NCI-H2196 (cell line): ENCODE data around the gene ASIC2.
"Not testable (repeated sequence)": the region's sequence is repeated elsewhere in the genome, so short reads cannot be mapped to it uniquely, and the experiment has no call there.

ENCODE experiments used
- DNase-seq: peaks from one replicate; lab custom pipeline; 2025; ENCODE audit not compliant: unreplicated experiment; lab: John Stamatoyannopoulos, UW

ASIC2 gene

DNA sequence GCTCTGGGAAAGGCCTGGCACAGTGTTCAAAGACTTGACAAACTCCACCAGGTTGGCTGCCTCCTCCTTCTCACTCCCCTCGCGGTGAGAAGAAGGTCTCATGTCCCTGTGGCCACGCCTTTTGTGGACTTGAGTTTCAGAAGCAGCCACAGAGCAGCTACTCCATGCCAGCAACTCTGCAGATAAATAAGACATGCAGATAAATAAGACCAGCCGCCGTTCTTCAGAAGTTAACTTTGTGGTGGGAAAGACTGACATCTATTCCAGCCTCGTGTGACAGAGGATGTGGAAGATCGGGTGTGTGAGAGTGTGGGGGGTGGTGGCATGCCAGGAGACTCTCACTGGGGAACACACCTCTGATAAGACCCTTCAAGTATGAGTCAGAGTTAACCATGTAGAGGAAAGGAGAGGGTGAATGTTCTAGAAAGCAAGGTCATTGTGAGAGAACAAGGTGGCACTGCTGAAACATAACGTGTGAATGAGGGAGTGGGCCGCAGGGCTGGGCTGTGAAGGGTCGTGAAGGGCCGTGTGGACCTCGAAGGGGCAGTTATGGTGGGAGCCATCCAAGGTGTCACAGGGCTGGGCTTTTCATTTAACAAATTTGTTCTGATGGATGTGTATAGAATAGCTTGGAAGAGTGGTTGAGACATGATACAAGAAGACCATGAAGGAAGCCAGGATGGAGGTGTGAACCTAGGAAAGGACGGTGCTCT, 300.6 kb downstream of the ASIC2 start:
- no peak for DNase-seq

DNA sequence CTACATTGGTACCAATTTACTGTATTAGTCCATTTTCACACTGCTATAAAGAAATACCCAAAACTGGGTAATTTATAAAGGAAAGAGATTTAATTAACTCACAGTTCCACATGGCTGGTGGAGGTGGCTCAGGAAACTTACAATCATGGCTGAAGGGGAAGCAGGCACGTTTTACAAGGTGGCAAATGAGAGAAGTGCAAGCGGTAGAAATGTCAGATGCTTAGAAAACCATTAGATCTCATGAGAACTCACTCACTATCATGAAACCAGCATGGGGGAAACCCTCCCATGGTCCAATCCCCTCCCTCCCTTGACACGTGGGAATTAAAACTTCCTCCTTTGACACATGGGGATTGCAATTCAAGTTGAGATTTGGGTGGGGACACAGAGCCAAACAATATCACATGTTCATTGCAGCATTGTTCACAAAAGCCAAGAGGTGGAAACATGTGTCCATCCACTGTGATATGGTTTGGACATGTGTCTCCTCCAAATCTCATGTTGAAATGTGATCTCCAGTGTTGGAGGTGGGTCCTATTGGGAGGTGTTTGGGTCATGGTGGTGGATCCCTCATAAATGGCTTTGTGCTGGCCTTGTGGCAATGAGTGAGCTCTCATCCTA, 304.5 kb downstream of the ASIC2 start:
- no peak for DNase-seq

DNA sequence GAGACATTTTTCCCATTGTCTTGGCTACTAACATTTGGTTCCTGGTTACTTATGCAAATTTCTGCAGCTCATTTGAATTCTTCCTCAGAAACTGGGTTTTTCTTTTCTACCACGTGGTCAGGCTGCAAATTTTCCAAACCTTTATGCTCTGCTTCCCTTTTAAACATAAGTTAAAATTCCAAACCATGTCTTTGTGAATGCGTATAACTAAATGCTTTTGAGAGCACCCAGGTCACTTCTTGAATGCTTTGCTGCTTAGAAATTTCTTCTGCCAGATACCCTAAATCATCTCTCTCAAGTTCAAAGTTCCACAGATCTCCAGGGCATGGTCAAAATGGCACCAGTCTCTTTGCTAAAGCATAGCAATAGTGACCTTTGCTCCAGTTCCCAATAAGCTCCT, 305.2 kb downstream of the ASIC2 start:
- DNase-seq, result not testable (repeated sequence)

DNA sequence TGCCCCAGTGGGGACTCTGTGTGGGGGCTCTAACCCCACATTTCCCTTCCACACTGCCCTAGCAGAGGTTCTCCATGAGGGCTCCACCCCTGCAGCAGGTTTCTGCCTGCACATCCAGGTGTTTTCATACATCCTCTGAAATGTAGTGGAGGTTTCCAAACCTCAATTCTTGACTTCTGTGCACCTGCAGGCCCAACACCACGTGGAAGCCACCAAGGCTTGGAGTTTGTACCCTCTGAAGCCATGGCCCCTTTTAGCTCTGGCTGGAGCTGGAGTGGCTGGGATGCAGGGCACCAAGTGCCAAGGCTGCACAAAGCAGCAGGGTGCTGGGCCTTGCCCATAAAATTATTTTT, 305.7 kb downstream of the ASIC2 start:
- not testable (repeated sequence) for DNase-seq

DNA sequence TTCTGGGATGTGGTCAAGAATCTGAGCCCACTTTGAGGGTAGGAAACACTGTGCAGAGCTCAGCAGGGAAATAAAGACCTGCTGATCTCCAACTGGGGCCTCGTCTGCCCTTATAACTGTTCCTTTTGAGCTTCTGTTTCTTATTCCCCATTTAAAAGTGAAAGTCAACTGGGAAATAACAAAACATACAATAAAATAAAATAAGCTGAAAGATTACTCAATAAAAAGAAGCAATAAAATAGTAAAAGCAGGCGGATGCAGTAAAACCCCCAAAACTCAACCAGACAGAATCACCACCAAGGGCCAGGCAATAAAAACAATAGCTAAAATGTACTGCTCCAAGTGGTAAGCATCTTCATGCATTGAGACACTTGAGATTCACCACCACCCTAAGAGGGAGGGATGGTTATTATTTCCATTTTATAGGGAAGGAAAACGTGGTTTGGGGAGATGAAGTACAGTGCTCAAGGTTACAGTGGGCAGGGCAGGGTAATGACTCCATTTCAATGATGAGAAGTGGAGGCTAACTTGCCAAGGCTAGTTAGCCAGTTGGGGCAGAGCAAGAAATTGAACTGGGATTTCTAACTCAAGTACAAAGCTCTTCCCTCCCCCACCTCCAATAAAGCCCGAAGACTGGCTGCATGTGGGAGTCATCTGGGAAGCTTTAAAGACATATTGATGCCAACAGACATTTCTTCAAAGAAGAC, 307.9 kb downstream of the ASIC2 start:
- DNase-seq, result no peak

DNA sequence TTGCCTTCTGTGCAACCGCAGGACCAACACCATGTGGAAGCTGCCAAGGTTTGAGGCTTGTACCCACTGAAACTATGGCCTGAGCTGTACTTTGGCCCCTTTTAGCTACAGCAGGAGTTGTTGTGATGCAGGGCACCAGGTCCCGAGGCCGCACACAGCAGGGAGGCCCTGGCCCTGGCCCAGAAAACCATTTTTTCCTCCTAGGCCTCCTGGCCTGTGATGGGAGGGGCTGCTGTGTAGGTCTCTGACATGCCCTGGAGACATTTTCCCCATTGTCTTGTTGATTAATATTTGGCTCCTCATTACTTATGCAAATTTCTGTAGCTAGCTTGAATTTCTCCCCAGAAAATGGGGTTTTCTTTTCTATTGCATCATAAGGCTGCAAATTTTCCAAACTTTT, 311.5 kb downstream of the ASIC2 start:
- DNase-seq, result not testable (repeated sequence)

DNA sequence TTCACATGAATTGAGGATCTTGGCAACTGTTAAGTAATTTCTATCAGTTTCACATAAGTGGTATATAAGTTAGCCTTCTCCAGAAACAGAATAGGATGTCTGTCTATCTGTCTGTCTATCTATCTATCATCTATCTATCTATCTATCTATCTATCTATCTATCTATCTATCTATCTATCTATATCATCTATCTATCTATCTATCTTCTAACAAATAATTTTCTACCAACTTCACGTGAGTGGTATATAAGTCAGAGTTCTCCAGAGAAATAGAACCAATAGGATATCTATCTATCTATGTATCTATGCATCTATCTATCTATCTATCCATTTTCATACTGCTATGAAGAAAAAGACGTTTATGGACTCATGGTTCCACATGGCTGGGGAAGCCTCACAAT, 312.9 kb downstream of the ASIC2 start:
- no peak for DNase-seq

DNA sequence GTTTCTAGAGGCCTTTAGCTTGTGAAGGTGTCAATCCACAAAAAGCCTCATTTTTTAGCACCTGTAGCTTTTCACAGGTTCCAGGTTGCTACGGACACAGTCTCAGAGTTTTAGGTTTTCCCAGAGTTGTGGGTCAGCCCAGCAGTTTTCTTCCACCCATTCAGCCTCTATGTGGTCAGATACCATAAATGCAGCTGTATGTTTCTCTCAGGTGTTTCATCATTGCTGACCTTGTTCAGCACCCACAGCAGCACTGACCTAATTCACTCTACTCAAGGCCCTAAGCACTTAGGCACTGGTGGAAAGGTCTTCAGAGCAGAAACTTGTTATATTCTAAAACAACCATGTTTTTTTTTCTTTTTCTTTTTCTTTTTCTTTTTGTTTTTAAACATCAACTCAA, 316.5 kb downstream of the ASIC2 start:
- DNase-seq, result no peak

DNA sequence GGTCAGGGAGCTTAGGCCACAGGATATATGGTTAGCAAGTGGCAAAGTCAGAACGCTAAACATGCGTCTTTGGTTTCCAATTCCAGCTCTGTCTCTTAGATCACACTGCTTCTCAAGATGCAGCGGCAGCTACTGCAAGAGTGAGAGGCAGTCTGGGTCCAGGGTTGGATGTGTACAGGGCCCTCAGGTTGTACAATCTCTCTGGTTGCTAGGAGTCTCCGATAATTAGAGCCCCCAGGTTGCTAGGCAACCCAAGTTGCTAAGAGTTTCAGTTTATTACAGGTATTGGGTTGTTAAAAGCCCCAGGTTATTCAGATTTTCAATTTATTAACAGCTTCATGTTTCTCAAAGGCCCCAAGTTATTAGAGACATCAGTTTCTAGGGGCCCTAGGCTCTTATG, 317.0 kb downstream of the ASIC2 start:
- DNase-seq, result no peak

DNA sequence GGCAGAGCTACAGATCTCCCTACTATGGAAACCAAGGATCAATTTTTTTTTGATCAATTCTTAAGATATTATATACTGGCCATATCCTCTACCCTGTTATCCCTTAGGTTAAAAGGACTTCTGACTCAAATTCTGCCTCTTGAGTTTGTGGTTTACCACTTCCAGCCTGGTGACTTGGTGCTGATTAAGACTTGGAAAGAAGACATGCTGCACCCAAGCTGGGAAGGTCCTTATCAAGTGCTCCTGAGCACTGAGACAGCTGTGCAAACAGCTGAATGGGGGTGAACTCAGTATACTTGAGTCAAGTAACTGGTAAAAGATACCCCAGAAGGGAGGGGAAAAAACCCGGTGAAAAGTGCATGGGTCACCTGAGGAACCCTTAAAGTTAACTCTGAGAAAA, 321.9 kb downstream of the ASIC2 start:
- DNase-seq, result no peak

DNA sequence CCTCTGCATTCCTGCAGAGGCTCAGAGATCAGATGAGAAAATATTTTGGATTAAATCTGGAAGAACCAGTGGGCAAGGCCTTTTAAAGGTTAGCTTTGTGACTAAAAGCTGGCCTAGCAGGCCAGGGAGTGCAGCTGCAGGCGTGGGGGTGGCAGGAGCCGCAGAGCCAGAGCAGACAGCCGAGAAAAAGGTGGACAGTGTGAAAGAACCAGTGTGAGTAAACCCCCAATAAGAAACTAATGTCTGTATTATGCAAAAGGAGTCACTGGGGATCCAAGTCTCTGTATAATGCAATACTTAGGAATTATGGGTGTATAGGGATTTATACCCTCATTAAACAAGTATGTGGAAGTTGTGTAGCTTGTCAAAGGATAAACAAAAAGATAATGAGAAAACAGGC, 322.8 kb downstream of the ASIC2 start:
- DNase-seq, result no peak

DNA sequence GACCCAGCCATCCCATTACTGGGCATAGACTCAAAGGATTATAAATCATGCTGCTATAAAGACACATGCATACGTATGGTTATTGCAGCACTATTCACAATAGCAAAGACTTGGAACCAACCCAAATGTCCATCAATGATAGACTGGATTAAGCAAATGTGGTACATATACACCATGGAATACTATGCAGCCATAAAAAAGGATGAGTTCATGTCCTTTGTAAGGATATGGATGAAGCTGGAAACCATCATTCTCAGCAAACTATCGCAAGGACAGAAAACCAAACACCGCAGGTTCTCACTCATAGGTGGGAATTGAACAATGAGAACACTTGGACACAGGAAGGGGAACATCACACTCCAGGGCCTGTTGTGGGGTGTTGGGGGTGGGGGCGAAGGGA, 323.9 kb downstream of the ASIC2 start:
- DNase-seq, result not testable (repeated sequence)

DNA sequence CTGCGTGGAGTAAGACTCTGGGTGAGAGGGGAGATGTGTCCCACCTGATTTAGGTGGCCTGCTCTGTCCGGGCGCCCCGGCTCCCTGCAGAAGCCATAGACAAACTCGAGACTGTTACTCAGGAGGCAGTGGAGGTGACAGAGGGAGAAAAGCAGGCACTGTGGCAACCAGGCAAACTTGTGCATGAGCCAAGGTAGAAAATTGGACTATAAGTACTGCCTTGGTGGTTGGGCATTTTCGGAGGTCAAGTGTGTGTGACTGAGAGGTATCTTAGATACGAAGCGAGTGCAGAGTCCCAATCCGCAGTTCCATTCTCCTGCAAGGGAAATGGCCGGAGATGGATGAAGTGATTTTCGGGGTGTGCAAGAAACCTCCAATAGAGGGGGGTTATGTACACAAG, 328.6 kb downstream of the ASIC2 start:
- DNase-seq, result no peak
